Measurements from ENCODE around the gene RGS10.

RGS10 gene

GRCh38 chr10:119450606-119451299 lies 91.8 kb downstream of the RGS10 start:
- Histone ChIP-seq H3K27ac (ENCODE audit: low read length) (no peak overlapping the region), H3K9ac (ENCODE audit: low read length) (no peak overlapping the region), H3K4me2 (ENCODE audit: low read depth, low read length) (no peak overlapping the region), H3K9me3 (replicated peaks; ENCODE audit: insufficient read depth, low read length) (no peaks in the 10 kb centered on the region), H3K36me3 (replicated peaks; ENCODE audit: insufficient read depth, low read length) (no peaks in the 10 kb centered on the region), H3K27me3 (replicated peaks; ENCODE audit: insufficient read depth, low read length) (no peaks in the 10 kb centered on the region), H3K9me2 (replicated peaks; ENCODE audit: insufficient read depth, low read length) (no peaks in the 10 kb centered on the region), H3K79me2 (ENCODE audit: low read length) (no peaks in the 10 kb centered on the region), H2AFZ (ENCODE audit: low read length) (no peak overlapping the region), H3K4me3 (ENCODE audit: low read length) (no peak overlapping the region), H4K20me1 (ENCODE audit: insufficient read depth, low read length) (no peaks in the 10 kb centered on the region), H3F3A (ENCODE audit: insufficient read depth, low read length) (no peaks in the 10 kb centered on the region), H3K4me1 (ENCODE audit: low read length) (no peaks in the 10 kb centered on the region)
- TF ChIP-seq, protein P1, sequence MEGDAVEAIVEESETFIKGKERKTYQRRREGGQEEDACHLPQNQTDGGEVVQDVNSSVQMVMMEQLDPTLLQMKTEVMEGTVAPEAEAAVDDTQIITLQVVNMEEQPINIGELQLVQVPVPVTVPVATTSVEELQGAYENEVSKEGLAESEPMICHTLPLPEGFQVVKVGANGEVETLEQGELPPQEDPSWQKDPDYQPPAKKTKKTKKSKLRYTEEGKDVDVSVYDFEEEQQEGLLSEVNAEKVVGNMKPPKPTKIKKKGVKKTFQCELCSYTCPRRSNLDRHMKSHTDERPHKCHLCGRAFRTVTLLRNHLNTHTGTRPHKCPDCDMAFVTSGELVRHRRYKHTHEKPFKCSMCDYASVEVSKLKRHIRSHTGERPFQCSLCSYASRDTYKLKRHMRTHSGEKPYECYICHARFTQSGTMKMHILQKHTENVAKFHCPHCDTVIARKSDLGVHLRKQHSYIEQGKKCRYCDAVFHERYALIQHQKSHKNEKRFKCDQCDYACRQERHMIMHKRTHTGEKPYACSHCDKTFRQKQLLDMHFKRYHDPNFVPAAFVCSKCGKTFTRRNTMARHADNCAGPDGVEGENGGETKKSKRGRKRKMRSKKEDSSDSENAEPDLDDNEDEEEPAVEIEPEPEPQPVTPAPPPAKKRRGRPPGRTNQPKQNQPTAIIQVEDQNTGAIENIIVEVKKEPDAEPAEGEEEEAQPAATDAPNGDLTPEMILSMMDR (IDR thresholded peaks at IDR 0.05; ENCODE audit: low read length): no peak
- TF ChIP-seq EZH2phosphoT487 (IDR thresholded peaks at IDR 0.05; ENCODE audit: low read length): no peak
- DNase-seq: no peak

Measured in MM.1S (cell line).